ENCODE results near the gene PLA2G6.
"Not testable (repeated sequence)": the region's sequence is repeated elsewhere in the genome, so short reads cannot be mapped to it uniquely, and the experiment has no call there.

Gene PLA2G6

GRCh38 chr22:38165922-38166593, 15.6 kb downstream of the PLA2G6 start:
- CTCF ChIA-PET, result no interaction called here
- Histone ChIP-seq H3K4me3 (ENCODE audit: control insufficient read depth in 1 of 7, extremely low read depth in 1 of 7, insufficient read depth in 4 of 7, low read depth in 2 of 7, low read length in 6 of 7) (no peak overlapping the region), H3K9me3 (ENCODE audit: control extremely low read depth in 1 of 5, control insufficient read depth in 4 of 5, insufficient read depth in 2 of 5, low read depth in 1 of 5, low read length in 4 of 5) (no peaks in the 10 kb centered on the region), H3K36me3 (ENCODE audit: control insufficient read depth in 4 of 4, insufficient read depth in 4 of 4, low read length in 3 of 4) (peaks cover 0 to 50% (median 15%) of the 10 kb centered on the region in 4 experiments), H3K27me3 (replicated peaks in 2 of 5; ENCODE audit: control insufficient read depth in 4 of 5, insufficient read depth in 5 of 5, low read length in 4 of 5) (no peaks in the 10 kb centered on the region), H3K4me1 (ENCODE audit: control extremely low read depth in 1 of 4, control insufficient read depth in 4 of 4, insufficient read depth in 4 of 4, low read length in 3 of 4) (peaks cover 0 to 12% (median 0%) of the 10 kb centered on the region in 4 experiments), H3K27ac (ENCODE audit: insufficient read depth in 1 of 2, low read depth in 1 of 2, low read length in 2 of 2, poor library complexity in 1 of 2, severe bottlenecking in 2 of 2) (no peak overlapping the region)
- 94% methylated on average over 9 of the region's 13 CpGs for WGBS (ENCODE audit: insufficient coverage)
- POLR2A ChIA-PET, result no interaction called here
- no peak for DNase-seq

GRCh38 chr22:38164551-38164918, 17.1 kb downstream of the PLA2G6 start:
- no peaks in the 10 kb centered on the region for H3K9me3 ChIP-seq (ENCODE audit: control extremely low read depth in 1 of 5, control insufficient read depth in 4 of 5, insufficient read depth in 2 of 5, low read depth in 1 of 5, low read length in 4 of 5)
- H3K36me3 ChIP-seq (ENCODE audit: control insufficient read depth in 4 of 4, insufficient read depth in 4 of 4, low read length in 3 of 4), result peaks cover 0 to 50% (median 15%) of the 10 kb centered on the region in 4 experiments
- WGBS (ENCODE audit: insufficient coverage), result 99% methylated on average over 7 of the region's 7 CpGs
- H3K4me1 ChIP-seq (ENCODE audit: control extremely low read depth in 1 of 4, control insufficient read depth in 4 of 4, insufficient read depth in 4 of 4, low read length in 3 of 4), result peaks cover 0 to 12% (median 0%) of the 10 kb centered on the region in 4 experiments
- H3K27me3 ChIP-seq (replicated peaks in 2 of 5; ENCODE audit: control insufficient read depth in 4 of 5, insufficient read depth in 5 of 5, low read length in 4 of 5), result no peaks in the 10 kb centered on the region
- no peak overlapping the region for H3K4me3 ChIP-seq (ENCODE audit: control insufficient read depth in 1 of 7, extremely low read depth in 1 of 7, insufficient read depth in 4 of 7, low read depth in 2 of 7, low read length in 6 of 7)
- no peak for DNase-seq
- H3K27ac ChIP-seq (ENCODE audit: insufficient read depth in 1 of 2, low read depth in 1 of 2, low read length in 2 of 2, poor library complexity in 1 of 2, severe bottlenecking in 2 of 2), result no peak overlapping the region
- CTCF ChIA-PET, result interaction anchor here (1.0 to 1.9 kb wide), 5 partner anchors 11 to 66 kb away, joined by 3 to 5 read pairs (median 3); no protein-coding TSS in a partner anchor
- POLR2A ChIA-PET, result no interaction called here

- POLR2A ChIA-PET, result no interaction called here
- DNase-seq, result no peak
- Histone ChIP-seq H3K4me1 (ENCODE audit: control extremely low read depth in 1 of 4, control insufficient read depth in 4 of 4, insufficient read depth in 4 of 4, low read length in 3 of 4) (peaks cover 0 to 12% (median 0%) of the 10 kb centered on the region in 4 experiments), H3K27ac (ENCODE audit: insufficient read depth in 1 of 2, low read depth in 1 of 2, low read length in 2 of 2, poor library complexity in 1 of 2, severe bottlenecking in 2 of 2) (no peak overlapping the region), H3K36me3 (ENCODE audit: control insufficient read depth in 4 of 4, insufficient read depth in 4 of 4, low read length in 3 of 4) (peaks cover 0 to 48% (median 15%) of the 10 kb centered on the region in 4 experiments), H3K9me3 (ENCODE audit: control extremely low read depth in 1 of 5, control insufficient read depth in 4 of 5, insufficient read depth in 2 of 5, low read depth in 1 of 5, low read length in 4 of 5) (no peaks in the 10 kb centered on the region), H3K4me3 (ENCODE audit: control insufficient read depth in 1 of 7, extremely low read depth in 1 of 7, insufficient read depth in 4 of 7, low read depth in 2 of 7, low read length in 6 of 7) (no peak overlapping the region), H3K27me3 (replicated peaks in 2 of 5; ENCODE audit: control insufficient read depth in 4 of 5, insufficient read depth in 5 of 5, low read length in 4 of 5) (no peaks in the 10 kb centered on the region)
- WGBS (ENCODE audit: insufficient coverage), result 100% methylated on average over 12 of the region's 13 CpGs
- CTCF ChIA-PET, result interaction anchor here (1.0 to 1.9 kb wide), 4 partner anchors 12 to 66 kb away, joined by 3 to 5 read pairs (median 4); no protein-coding TSS in a partner anchor
Measured at GRCh38 chr22:38163844-38164550, 17.6 kb downstream of the PLA2G6 start.

GRCh38 chr22:38162881-38163843, 18.5 kb downstream of the PLA2G6 start:
- no peak for DNase-seq
- H3K27me3 ChIP-seq (replicated peaks in 2 of 5; ENCODE audit: control insufficient read depth in 4 of 5, insufficient read depth in 5 of 5, low read length in 4 of 5), result no peaks in the 10 kb centered on the region
- CTCF ChIA-PET, result interaction anchor here (1.0 to 1.9 kb wide), 3 partner anchors 12 to 67 kb away, joined by 3 to 5 read pairs (median 4); no protein-coding TSS in a partner anchor
- POLR2A ChIA-PET, result no interaction called here
- peaks cover 0 to 12% (median 0%) of the 10 kb centered on the region in 4 experiments for H3K4me1 ChIP-seq (ENCODE audit: control extremely low read depth in 1 of 4, control insufficient read depth in 4 of 4, insufficient read depth in 4 of 4, low read length in 3 of 4)
- H3K9me3 ChIP-seq (ENCODE audit: control extremely low read depth in 1 of 5, control insufficient read depth in 4 of 5, insufficient read depth in 2 of 5, low read depth in 1 of 5, low read length in 4 of 5), result no peaks in the 10 kb centered on the region
- no peak overlapping the region for H3K4me3 ChIP-seq (ENCODE audit: control insufficient read depth in 1 of 7, extremely low read depth in 1 of 7, insufficient read depth in 4 of 7, low read depth in 2 of 7, low read length in 6 of 7)
- H3K27ac ChIP-seq (ENCODE audit: insufficient read depth in 1 of 2, low read depth in 1 of 2, low read length in 2 of 2, poor library complexity in 1 of 2, severe bottlenecking in 2 of 2), result no peak overlapping the region
- WGBS (ENCODE audit: insufficient coverage), result 93% methylated on average over 11 of the region's 14 CpGs
- H3K36me3 ChIP-seq (ENCODE audit: control insufficient read depth in 4 of 4, insufficient read depth in 4 of 4, low read length in 3 of 4), result peaks cover 0 to 42% (median 14%) of the 10 kb centered on the region in 4 experiments

- peaks cover 0 to 5% (median 0%) of the 10 kb centered on the region in 4 experiments for H3K4me1 ChIP-seq (ENCODE audit: control extremely low read depth in 1 of 4, control insufficient read depth in 4 of 4, insufficient read depth in 4 of 4, low read length in 3 of 4)
- no CpG with 5 or more reads among the region's 1 CpG for WGBS (ENCODE audit: insufficient coverage)
- DNase-seq, result no peak
- no peak overlapping the region for H3K4me3 ChIP-seq (ENCODE audit: control insufficient read depth in 1 of 7, extremely low read depth in 1 of 7, insufficient read depth in 4 of 7, low read depth in 2 of 7, low read length in 6 of 7)
- H3K27me3 ChIP-seq (replicated peaks in 2 of 5; ENCODE audit: control insufficient read depth in 4 of 5, insufficient read depth in 5 of 5, low read length in 4 of 5), result no peaks in the 10 kb centered on the region
- no peaks in the 10 kb centered on the region for H3K9me3 ChIP-seq (ENCODE audit: control extremely low read depth in 1 of 5, control insufficient read depth in 4 of 5, insufficient read depth in 2 of 5, low read depth in 1 of 5, low read length in 4 of 5)
- POLR2A ChIA-PET, result no interaction called here
- H3K36me3 ChIP-seq (ENCODE audit: control insufficient read depth in 4 of 4, insufficient read depth in 4 of 4, low read length in 3 of 4), result peaks cover 0 to 2% (median 0%) of the 10 kb centered on the region in 4 experiments
- H3K27ac ChIP-seq (ENCODE audit: insufficient read depth in 1 of 2, low read depth in 1 of 2, low read length in 2 of 2, poor library complexity in 1 of 2, severe bottlenecking in 2 of 2), result no peak overlapping the region
- CTCF ChIA-PET, result no interaction called here
Measured at GRCh38 chr22:38155703-38156102, 25.9 kb downstream of the PLA2G6 start.

- POLR2A ChIA-PET; H3K27ac ChIP-seq (ENCODE audit: insufficient read depth in 1 of 2, low read depth in 1 of 2, low read length in 2 of 2, poor library complexity in 1 of 2, severe bottlenecking in 2 of 2); H3K27me3 ChIP-seq (replicated peaks in 2 of 5; ENCODE audit: control insufficient read depth in 4 of 5, insufficient read depth in 5 of 5, low read length in 4 of 5); H3K36me3 ChIP-seq (ENCODE audit: control insufficient read depth in 4 of 4, insufficient read depth in 4 of 4, low read length in 3 of 4); H3K4me1 ChIP-seq (ENCODE audit: control extremely low read depth in 1 of 4, control insufficient read depth in 4 of 4, insufficient read depth in 4 of 4, low read length in 3 of 4); DNase-seq; H3K9me3 ChIP-seq (ENCODE audit: control extremely low read depth in 1 of 5, control insufficient read depth in 4 of 5, insufficient read depth in 2 of 5, low read depth in 1 of 5, low read length in 4 of 5); H3K4me3 ChIP-seq (ENCODE audit: control insufficient read depth in 1 of 7, extremely low read depth in 1 of 7, insufficient read depth in 4 of 7, low read depth in 2 of 7, low read length in 6 of 7): not testable (repeated sequence)
- WGBS (ENCODE audit: insufficient coverage), result no CpG with 5 or more reads among the region's 1 CpG
- CTCF ChIA-PET, result interaction anchor here (0.6 to 1.6 kb wide), 2 partner anchors 49 to 1282 kb away, joined by 3 to 5 read pairs; no protein-coding TSS in a partner anchor
Measured at GRCh38 chr22:38154563-38154915, 27.1 kb downstream of the PLA2G6 start.
